Testis (tissue), 3 donors: Measurements from ENCODE around the gene IL3. TPM values are rescaled to one million over a fixed set of nuclear protein-coding genes. Genes with fewer than 3 reads are reported as not detected.

Experiments used
- DNase-seq: peaks from one replicate; pipeline ENCODE4 v3.0.0-alpha.2; 2019
- H3K27ac ChIP-seq, 2 donors: fragments of 200-600 bp; sonication (generic); one replicate each; pipeline ENCODE4 v1.5.1; 2019
- H3K27me3 ChIP-seq: fragments of 200-600 bp; sonication (generic); one replicate; pipeline ENCODE4 v1.5.1; 2019
- H3K36me3 ChIP-seq: fragments of 200-600 bp; sonication (generic); one replicate; pipeline ENCODE4 v1.5.1; 2017; ENCODE audit warnings: low read depth; ENCODE audit errors: missing control alignments
- H3K4me1 ChIP-seq: fragments of 200-600 bp; sonication (generic); one replicate; pipeline ENCODE4 v1.5.1; 2019
- H3K4me3 ChIP-seq, 2 donors: fragments of 200-600 bp; sonication (generic); one replicate each; pipeline ENCODE4 v1.5.1; 2017 to 2019
- H3K9me3 ChIP-seq: fragments of 200-600 bp; sonication (generic); one replicate; pipeline ENCODE4 v1.5.1; 2017
- CTCF ChIP-seq, 3 experiments: fragments of 450-650 bp in 2 of 3; fragments of 200-600 bp in 1 of 3; sonication (generic) in 1 of 3; IDR thresholded peaks; one replicate each; pipeline ENCODE4 v1.5.1; 2016 to 2019; ENCODE audit warnings: antibody characterized with exemption in 3 of 3, mild to moderate bottlenecking in 2 of 3, moderate library complexity in 1 of 3
- POLR2A ChIP-seq: fragments of 450-650 bp; IDR thresholded peaks from one replicate; pipeline ENCODE4 v1.6.1; 2017; ENCODE audit warnings: antibody characterized with exemption, mild to moderate bottlenecking, moderate library complexity
- WGBS, 2 donors: methylation state at CpG; one replicate each; pipeline ENCODE4 v1.1.5; 2018; 5-methylcytosine and 5-hydroxymethylcytosine counted together
- intact Hi-C: fragments of 100-400 bp; cut with DNase I; formaldehyde crosslinking; loops from one replicate; pipeline ENCODE4 v1.15.1; 2023; ENCODE audit warnings: low total_unique reads
- polyA plus RNA-seq: library from polyadenylated mRNA; stranded (reverse); fragments of 350-450 nt; fragmentation: Illumina TruSeq; extraction: RNeasy Lipid Tissue Mini Kit (QIAGEN cat#74804); gene quantifications from one replicate; pipeline ENCODE4 v1.2.3, GENCODE V29; 2014; ENCODE audit warnings: low read depth, low replicate concordance; ENCODE audit not compliant: insufficient read depth
- total RNA-seq, 2 donors: library from RNA; depleted of rRNA; stranded (reverse); fragments of >200 nt; gene quantifications; one replicate each; pipeline ENCODE4 v1.2.3, GENCODE V29; 2016

Gene IL3
- total and polyA plus RNA-seq, 3 donors from 2014 or later: 0.39 TPM; not detected in 2

- Histone ChIP-seq H3K4me3 (no peak overlapping the region), H3K27ac (no peak overlapping the region), H3K36me3 (no peaks in the 10 kb centered on the region), H3K9me3 (no peaks in the 10 kb centered on the region), H3K4me1 (no peaks in the 10 kb centered on the region), H3K27me3 (no peaks in the 10 kb centered on the region)
- 63 to 71% methylated on average over 2 of the region's 2 CpGs for WGBS, 2 donors
- intact Hi-C loops: no loop called here
- DNase-seq: no peak
- TF ChIP-seq CTCF (IDR thresholded peaks at IDR 0.05): no peak
- no peak for TF ChIP-seq POLR2A
Measured at GRCh38 chr5:132037353-132037752, 23.1 kb upstream of the IL3 start.

- no peaks in the 10 kb centered on the region for H3K36me3 ChIP-seq
- H3K9me3 ChIP-seq: no peaks in the 10 kb centered on the region
- H3K4me1 ChIP-seq: no peaks in the 10 kb centered on the region
- intact Hi-C loops: no loop called here
- DNase-seq: peak; percentile 14
- H3K27me3 ChIP-seq: no peaks in the 10 kb centered on the region
- no peak for TF ChIP-seq POLR2A
- TF ChIP-seq CTCF (IDR thresholded peaks at IDR 0.05): no peak
- WGBS, 2 donors: 84 to 86% methylated on average over 10 of the region's 10 CpGs
- H3K4me3 ChIP-seq: no peak overlapping the region
- no peak overlapping the region for H3K27ac ChIP-seq
Measured at GRCh38 chr5:132044207-132044606, 16.2 kb upstream of the IL3 start.

- H3K27me3 ChIP-seq: no peaks in the 10 kb centered on the region
- 80 to 88% methylated on average over 7 of the region's 7 CpGs for WGBS, 2 donors
- H3K9me3 ChIP-seq: no peaks in the 10 kb centered on the region
- DNase-seq: peak; percentile 8
- intact Hi-C loops: no loop called here
- no peak for TF ChIP-seq CTCF (IDR thresholded peaks at IDR 0.05)
- TF ChIP-seq POLR2A: no peak
- H3K4me1 ChIP-seq: no peaks in the 10 kb centered on the region
- H3K4me3 ChIP-seq: no peak overlapping the region
- H3K36me3 ChIP-seq: no peaks in the 10 kb centered on the region
- H3K27ac ChIP-seq: no peak overlapping the region
Measured at GRCh38 chr5:132046880-132047299, 13.6 kb upstream of the IL3 start.

- intact Hi-C loops: no loop called here
- 63% methylated on average over 4 of the region's 4 CpGs for WGBS, 2 donors
- H3K4me3 ChIP-seq: no peak overlapping the region
Measured at GRCh38 chr5:132049093-132049492, 11.4 kb upstream of the IL3 start.

More at GRCh38 chr5:132049093-132049492, 11.4 kb upstream of the IL3 start:
- Histone ChIP-seq H3K27ac (no peak overlapping the region), H3K4me1 (no peaks in the 10 kb centered on the region), H3K27me3 (no peaks in the 10 kb centered on the region), H3K36me3 (no peaks in the 10 kb centered on the region), H3K9me3 (no peaks in the 10 kb centered on the region)
- no peak for DNase-seq
- TF ChIP-seq POLR2A (no peak), CTCF (IDR thresholded peaks at IDR 0.05) (no peak)
